Measurements from ENCODE around the gene RANBP1.
A peak's percentile ranks its signal among the peaks of the same experiment; 100 is the strongest.

Gene RANBP1

DNA sequence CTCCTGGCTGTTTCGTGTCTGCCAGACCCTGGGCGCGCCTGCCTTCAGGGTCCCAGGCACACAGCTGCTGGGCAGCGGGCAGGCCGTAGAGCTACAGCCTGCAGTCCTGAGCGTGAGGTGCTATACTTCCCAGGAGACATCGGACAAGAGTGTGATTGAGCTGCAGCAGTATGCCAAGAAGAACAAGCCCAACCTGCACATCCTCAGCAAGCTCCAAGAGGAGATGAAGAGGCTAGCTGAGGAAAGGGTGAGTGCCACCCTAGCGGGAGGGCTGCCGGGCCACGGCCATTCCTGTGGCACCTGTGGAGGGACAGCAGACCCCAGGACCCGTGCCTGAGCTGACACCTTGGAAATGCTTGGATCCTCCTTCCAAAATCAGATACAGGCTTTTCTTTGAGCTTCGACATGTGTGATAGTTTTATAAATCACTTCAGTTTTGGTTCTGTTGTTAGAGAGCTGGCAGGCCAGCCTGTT lies 7.1 kb upstream of the RANBP1 start:
- no peak for DNase-seq (ENCODE audit: low spot score)
- TF ChIP-seq, protein P1, sequence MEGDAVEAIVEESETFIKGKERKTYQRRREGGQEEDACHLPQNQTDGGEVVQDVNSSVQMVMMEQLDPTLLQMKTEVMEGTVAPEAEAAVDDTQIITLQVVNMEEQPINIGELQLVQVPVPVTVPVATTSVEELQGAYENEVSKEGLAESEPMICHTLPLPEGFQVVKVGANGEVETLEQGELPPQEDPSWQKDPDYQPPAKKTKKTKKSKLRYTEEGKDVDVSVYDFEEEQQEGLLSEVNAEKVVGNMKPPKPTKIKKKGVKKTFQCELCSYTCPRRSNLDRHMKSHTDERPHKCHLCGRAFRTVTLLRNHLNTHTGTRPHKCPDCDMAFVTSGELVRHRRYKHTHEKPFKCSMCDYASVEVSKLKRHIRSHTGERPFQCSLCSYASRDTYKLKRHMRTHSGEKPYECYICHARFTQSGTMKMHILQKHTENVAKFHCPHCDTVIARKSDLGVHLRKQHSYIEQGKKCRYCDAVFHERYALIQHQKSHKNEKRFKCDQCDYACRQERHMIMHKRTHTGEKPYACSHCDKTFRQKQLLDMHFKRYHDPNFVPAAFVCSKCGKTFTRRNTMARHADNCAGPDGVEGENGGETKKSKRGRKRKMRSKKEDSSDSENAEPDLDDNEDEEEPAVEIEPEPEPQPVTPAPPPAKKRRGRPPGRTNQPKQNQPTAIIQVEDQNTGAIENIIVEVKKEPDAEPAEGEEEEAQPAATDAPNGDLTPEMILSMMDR (IDR thresholded peaks at IDR 0.05; ENCODE audit: borderline replicate concordance, control extremely low read depth, extremely low read depth, insufficient read depth, missing control alignments), result no peak
- in situ Hi-C loops (cut with MboI; ENCODE audit: low sequenced_read_pairs, unreplicated experiment), result no loop called here

DNA sequence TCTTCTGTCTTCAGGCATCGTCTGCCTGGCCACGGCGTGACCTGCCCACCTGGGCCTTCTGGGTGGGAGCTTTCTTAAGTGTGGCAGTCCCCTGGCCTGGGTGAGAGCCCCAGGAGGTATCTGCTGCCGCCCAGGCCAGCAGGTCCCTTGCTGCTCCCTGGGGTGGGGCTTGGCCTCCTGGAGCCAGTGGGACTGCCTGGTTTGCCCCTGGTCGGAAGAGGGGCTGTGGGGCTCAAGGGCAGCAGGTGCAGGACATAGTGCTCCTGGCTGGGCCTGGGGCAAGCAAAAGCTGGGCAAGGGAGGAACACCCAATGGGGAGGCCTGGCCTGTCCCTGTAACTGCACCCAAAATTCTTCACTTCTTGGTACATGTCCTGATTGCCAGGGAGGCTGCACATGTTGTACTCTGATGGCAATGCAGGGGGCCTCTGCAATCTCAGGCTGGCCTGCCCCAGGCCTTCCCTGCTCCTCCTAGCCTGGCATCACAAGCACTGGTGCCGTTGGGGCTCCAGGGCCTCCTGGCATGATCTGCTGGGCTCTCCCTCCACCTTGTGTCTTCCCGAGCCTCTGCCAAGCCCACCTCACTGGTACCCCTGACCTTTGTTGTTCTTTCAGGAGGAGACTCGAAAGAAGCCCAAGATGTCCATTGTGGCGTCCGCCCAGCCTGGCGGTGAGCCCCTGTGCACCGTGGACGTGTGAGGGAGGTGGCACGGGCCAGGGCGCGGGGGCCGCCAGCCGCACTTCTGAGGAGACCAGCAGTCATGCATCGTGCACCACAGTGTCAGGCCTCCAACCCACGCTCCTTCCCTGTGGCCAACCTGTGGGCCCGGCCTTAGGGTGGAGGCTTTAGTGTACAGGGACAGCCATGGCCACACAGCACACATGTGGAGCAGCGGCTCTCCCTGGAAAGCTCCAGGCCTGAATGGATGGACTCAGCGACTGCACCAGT lies 6.2 kb upstream of the RANBP1 start:
- in situ Hi-C loops (cut with MboI; ENCODE audit: low sequenced_read_pairs, unreplicated experiment), result no loop called here
- DNase-seq (ENCODE audit: low spot score), result no peak
- TF ChIP-seq, protein P1 (IDR thresholded peaks at IDR 0.05; ENCODE audit: borderline replicate concordance, control extremely low read depth, extremely low read depth, insufficient read depth, missing control alignments), result no peak

DNA sequence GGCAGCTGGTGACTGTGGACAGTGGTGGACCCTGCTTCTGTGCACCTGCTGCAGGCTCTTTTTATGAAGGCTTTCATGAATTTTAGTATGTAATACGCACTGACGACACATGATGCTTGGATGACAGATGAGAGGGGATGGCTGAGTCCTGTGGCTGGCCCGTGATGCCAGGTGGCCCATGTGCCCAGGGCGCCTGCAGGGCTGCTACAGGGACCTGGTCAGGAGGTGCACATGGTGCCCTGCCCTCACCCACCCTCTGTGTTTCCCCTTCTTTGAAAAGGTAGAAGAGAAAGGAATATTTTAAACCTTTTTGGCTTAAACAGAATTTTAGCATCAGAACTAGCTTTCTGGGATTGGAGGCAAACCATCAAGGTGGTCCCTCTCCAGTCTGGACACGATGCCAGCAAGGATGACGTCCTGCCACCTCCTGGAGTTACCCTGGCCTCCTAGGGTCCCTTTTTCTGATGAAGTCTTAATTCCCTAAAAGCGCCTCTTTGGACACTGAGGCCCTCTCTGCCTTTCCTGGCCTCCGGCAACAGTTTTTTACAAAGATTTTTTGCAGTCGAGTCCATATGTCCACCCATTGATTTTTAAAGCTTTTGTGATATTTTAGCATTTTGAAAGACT lies 5.4 kb upstream of the RANBP1 start:
- in situ Hi-C loops (cut with MboI; ENCODE audit: low sequenced_read_pairs, unreplicated experiment), result no loop called here
- DNase-seq (ENCODE audit: low spot score), result no peak
- TF ChIP-seq, protein P1 (IDR thresholded peaks at IDR 0.05; ENCODE audit: borderline replicate concordance, control extremely low read depth, extremely low read depth, insufficient read depth, missing control alignments), result no peak

DNA sequence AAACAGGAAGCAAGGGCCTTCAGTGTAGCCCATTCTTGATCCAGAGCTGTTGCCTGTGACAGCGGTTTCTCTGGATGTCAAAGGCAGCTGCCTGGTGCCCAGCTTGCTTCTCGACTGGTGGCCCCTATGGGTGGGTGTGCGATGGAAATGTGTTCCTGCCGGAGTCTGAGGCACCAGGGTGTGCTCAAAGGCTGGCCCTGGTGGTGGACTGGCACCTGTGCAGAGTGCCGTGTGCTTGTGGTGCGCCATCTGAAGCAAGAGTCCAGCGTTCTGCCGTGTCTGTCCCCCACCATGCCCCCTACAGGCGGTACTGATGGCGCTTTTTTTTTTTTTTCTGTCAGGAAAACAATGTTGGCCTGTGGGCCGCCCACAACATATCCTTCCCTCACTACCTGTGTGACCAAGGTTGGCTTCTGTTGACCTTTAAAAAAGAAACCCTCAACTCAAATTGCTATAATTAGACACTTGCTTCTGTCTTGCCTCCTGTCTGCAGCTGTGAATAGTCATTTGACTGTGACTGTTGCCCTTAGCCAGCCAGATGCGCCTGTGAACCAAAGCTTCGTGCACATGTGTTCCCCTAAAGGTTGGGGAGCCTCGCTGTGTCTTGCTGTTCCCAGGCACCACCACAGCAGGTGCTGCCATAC lies 4.7 kb upstream of the RANBP1 start:
- TF ChIP-seq, protein P1 (IDR thresholded peaks at IDR 0.05; ENCODE audit: borderline replicate concordance, control extremely low read depth, extremely low read depth, insufficient read depth, missing control alignments), result peak; percentile 27
- in situ Hi-C loops (cut with MboI; ENCODE audit: low sequenced_read_pairs, unreplicated experiment), result no loop called here
- DNase-seq (ENCODE audit: low spot score), result peak; percentile 75

DNA sequence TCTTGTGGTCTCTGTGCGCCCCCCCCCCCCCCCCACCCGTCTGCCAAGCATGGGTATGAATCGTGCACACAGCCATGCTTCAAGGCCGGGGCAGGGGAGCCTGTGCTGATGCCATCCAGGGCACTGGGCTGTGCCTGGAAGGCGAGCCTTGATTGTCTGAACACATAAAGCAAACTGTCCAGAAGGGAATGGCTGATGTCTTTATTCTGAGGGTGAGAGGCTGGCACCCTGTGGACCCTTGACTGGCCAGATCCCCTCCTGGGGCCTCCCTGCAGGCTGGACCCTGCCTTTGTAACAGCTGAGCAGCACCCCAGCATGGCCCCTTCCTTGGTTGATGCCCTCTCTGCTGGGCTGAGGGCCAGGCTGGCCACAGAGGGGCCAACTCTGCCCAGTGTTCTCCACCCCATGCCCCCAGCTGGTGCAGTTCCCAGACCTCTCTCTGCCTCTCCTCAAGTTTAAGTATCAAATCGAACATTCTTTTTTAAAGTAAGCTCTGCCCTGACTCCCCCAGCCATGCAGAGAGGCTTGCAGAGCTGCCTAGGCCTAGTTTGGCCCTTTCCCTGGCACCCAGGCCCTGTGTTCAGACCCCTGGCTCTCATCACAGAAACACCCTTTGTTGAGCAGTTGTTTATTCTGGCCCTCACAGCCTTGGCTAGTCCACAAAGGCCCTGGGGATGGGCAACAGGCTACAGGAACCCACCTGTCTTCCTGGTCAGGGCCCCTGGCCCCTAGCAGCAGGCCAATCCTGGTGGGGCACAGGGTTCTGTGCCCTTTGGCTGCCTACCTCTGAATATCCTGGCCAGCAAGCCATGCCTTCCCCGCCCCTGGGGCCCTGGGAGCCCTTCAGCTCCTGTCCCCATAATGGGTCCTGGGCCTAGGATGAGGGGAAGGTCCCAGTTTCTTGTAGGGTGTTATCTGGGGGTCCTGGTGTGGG lies 3.9 kb upstream of the RANBP1 start:
- no peak for DNase-seq (ENCODE audit: low spot score)
- TF ChIP-seq, protein P1 (IDR thresholded peaks at IDR 0.05; ENCODE audit: borderline replicate concordance, control extremely low read depth, extremely low read depth, insufficient read depth, missing control alignments), result no peak
- in situ Hi-C loops (cut with MboI; ENCODE audit: low sequenced_read_pairs, unreplicated experiment), result no loop called here

All from GM13976 (cell line).